GM21390 (cell line): ENCODE data around the gene VGLL4.

ENCODE experiments used
- ATAC-seq: cut with Tn5 transposase; IDR thresholded peaks from one replicate; pipeline ENCODE4 v1.9.1; 2021; ENCODE audit not compliant: unreplicated experiment

The VGLL4 gene

DNA sequence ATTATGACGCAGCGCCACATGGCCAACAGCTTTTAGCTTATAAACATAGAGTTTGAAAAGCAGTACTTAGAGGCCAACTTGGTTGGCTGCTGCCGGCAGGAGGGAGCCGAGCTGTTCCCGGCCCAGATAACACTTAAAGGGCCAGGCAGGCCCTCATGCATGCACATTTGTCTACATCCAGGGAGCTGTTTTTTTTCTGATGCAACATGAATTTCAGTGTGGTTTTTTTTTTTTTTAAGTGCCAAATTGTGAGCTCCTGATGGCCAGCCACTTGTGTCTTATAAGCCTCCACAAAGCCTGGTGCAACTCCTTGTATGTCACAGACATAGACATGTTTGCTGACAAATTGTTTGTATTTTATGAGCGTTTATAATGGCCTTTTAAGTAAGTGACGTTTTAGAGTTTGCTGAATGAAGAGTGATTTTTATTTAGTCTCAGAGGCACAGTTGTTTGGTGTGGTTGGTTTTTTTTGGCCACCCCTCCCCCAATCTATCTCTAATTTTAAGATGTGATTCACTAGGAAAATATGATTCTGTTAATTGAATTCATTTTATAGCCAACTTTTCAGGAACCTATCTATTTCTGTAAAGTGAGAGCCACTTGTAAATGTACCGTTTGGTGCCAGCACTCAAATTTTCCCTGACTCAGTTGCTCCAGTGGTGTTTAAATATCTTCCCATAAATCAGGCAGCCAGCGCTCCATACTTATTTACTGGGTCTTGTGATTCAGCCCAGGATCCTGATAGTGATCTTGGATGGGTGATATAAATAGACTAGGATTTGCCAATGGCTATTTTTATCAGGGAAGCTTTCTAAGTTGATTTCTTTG lies 134.3 kb downstream of the VGLL4 start:
- ATAC-seq = no peak

GRCh38 chr3:11508346-11509172 lies 135.2 kb downstream of the VGLL4 start:
- no peak for ATAC-seq

GRCh38 chr3:11507719-11508118 lies 136.0 kb downstream of the VGLL4 start:
- no peak for ATAC-seq
